ENCODE measurements around the gene RNFT2.

GRCh38 chr12:116853507-116853906 lies 115.4 kb downstream of the RNFT2 start:
- no peak for TF ChIP-seq POLR2AphosphoS5 (IDR thresholded peaks at IDR 0.05)
- TF ChIP-seq CTCF (IDR thresholded peaks at IDR 0.05): no peak
- no peak for TF ChIP-seq POLR2A (IDR thresholded peaks at IDR 0.05)

Measured in breast epithelium (tissue), 3 donors.